ENCODE measurements around the gene CPLX1. TPM values are rescaled to one million over a fixed set of nuclear protein-coding genes. Genes with fewer than 3 reads are reported as not detected.
"Not testable (repeated sequence)": the region's sequence is repeated elsewhere in the genome, so short reads cannot be mapped to it uniquely, and the experiment has no call there.

Gene CPLX1
- total RNA-seq, 1 donor from 2014 or later, result 1.2 TPM

DNA sequence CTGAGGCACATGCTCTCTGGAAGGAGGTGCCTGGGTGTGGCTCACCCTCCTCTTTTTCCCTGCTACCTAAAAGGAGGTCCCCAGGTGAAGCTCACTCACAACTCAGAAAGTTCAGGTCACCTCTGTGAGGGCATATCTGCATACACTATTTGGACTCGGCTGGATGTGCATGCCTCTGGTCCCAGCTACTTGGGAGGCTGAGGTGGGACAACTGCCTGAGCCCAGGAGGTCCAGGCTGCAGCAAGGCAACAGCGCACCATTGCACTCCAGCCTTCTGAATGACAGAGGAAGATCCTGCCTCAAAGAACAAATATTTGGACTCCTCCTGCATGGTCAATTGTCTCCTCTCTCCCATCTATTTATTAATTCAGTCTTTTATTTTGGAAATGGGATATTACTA, 46.4 kb downstream of the CPLX1 start:
- no peak for DNase-seq (ENCODE audit: low read depth)

DNA sequence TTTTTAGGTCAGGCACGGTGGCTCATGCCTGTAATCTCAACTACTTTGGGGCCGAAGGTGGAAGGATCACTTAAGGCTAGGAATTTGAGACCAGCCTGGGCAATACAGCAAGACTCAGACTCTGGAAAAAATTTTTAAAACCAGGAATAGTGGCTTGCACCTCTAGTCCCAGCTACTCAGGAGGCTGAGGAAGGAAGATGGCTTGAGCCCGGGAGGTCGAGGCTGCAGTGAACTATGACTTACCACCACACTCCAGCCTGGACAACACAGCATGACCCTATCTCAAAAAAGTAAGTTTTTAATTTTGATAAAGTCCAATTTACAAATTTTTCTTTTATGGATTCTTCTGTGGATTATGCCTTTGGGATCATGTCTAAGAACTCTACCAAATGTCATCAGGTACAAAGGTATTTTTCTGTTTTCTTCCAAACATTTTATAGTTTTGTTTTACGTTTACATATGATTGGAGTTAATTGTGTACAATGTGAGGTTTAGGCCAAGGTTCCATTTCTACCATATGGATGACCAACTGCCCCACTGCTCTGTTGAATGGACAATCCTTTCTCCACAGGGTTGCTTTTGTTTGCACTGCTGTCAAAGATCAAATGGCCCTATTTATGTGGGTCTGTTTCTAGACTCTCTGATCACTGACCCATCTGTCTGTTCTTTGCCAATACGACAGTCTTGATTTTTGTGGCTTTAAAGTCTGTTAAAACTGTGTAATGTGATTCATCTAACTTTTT, 48.2 kb downstream of the CPLX1 start:
- no peak for DNase-seq (ENCODE audit: low read depth)

GRCh38 chr4:776743-777441, 49.0 kb downstream of the CPLX1 start:
- DNase-seq (ENCODE audit: low read depth), result no peak

DNA sequence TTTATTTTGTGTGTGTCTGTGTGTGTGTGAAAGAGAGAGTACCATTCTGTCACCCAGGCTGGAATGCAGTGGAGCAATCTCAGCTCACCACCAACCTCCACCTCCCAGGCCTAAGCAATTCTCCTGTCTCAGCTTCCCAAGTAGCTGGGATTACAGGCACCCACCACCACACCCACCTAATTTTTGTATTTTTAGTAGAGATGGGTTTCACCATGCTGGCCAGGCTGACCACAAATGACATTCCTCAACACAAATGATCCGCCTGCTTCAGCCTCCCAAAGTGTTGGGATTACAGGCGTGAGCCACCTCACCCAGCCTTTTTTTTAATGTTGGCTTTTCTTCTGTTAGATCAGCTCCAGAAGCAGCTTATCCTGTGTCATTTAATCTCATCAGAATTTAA, 50.4 kb downstream of the CPLX1 start:
- not testable (repeated sequence) for DNase-seq (ENCODE audit: low read depth)

DNA sequence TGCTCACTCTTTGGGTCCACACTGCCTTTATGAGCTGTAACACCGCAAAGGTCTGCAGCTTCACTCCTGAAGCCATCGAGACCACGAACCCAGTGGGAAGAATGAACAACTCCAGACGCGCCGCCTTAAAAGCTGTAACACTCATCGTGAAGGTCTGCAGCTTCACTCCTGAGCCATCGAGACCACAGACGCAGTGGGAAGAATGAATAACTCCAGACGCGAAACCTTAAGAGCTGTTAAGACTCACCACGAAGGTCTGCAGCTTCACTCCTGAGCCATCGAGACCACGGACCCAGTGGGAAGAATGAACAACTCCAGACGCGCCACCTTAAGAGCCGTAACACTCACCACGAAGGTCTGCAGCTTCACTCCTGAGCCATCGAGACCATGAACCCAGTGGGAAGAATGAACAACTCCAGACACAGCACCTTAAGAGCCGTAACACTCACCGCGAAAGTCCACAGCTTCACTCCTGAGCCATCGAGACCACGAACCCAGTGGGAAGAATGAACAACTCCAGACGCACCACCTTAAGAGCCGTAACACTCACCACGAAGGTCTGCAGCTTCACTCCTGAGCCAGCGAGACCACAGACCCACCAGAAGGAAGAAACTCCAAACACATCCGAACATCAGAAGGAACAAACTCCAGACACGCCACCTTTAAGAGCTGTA, 51.4 kb downstream of the CPLX1 start:
- DNase-seq (ENCODE audit: low read depth), result not testable (repeated sequence)

GRCh38 chr4:773214-773613, 52.7 kb downstream of the CPLX1 start:
- DNase-seq (ENCODE audit: low read depth), result no peak

DNA sequence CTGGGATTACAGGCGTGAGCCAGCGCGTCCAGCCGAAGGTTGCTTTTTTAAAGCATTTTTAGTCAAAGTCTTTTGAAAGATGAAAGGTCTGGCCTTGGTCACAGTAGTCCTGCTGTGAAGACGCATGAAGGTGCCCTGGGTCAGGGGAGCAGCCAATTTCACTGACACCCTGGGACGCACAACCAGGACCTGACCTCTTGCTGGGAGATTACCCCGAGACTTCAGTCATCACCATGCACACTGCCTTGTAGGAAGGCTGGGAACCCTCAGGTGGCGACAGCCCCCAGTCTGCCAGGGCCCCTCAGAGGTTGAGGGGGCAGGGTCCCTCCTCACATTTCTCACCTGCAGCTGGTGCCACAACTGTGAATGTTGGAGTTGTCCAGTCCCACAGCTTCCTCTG, 53.2 kb downstream of the CPLX1 start:
- no peak for DNase-seq (ENCODE audit: low read depth)

- DNase-seq (ENCODE audit: low read depth), result no peak
Observed at GRCh38 chr4:772118-772517, 53.8 kb downstream of the CPLX1 start.

DNA sequence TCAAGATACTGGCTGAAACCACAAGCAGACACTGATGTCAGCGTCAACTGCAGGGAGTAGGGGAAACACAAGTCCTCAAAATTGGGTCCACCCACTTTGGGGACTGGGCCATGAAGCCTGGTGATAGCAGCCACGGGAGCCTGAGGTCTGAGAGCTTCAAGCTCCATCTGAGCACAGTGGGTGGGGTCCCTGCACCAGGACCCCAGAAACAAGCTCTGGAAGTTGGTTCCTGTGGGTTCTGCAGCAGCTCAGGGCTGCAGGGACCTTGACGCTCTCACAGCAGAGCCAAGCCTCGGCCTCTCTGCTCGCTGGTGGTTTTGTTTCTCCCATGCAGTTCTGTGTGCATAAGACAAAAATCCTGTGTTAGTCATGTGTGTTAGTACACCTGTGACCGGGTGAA, 54.5 kb downstream of the CPLX1 start:
- peak; percentile 45 for DNase-seq (ENCODE audit: low read depth)

GRCh38 chr4:770022-770421, 55.9 kb downstream of the CPLX1 start:
- no peak for DNase-seq (ENCODE audit: low read depth)

DNA sequence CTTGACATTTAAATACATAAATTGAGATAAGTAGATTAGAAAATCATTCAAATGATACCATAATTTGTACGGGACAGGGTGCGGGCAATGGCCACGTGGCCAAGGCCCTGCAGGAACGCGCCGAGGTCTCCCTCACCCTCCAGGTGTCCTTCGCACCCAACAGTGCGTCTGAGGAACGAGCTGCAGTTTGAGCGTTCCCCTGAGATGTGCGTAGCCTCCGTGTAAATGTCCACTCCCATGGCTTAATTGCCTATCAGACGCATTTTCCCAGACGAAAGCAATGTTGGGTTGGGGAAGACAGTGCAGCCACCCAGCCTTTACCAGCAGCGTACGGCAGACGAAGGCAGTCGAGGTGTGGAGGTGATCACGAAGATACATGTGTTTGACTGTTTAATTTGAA, 56.4 kb downstream of the CPLX1 start:
- no peak for DNase-seq (ENCODE audit: low read depth)

DNA sequence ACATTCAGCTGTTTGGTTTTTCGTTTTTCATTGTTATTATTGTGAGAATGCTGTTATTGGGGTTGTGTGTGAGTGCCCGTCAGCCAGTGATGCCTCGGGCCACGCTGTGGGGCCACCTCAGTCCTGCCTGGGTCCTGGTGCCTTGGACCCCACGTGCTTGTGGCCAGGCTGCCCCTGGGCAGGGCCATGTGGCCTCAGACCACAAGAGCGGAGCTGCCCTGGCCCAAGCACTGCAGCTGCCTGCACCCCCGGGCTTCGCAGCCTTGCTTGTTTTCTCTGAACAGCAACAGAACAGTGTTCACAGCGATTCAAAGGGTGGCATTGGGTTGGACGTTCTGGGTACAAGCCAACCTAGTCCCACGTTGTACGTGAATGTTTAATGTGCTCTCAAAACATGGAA, 56.9 kb downstream of the CPLX1 start:
- peak; percentile 60 for DNase-seq (ENCODE audit: low read depth)

GRCh38 chr4:768076-768475, 57.9 kb downstream of the CPLX1 start:
- no peak for DNase-seq (ENCODE audit: low read depth)

- no peak for DNase-seq (ENCODE audit: low read depth)
Observed at GRCh38 chr4:766559-767283, 59.2 kb downstream of the CPLX1 start.

- no peak for DNase-seq (ENCODE audit: low read depth)
Observed at GRCh38 chr4:766152-766515, 59.8 kb downstream of the CPLX1 start.

DNA sequence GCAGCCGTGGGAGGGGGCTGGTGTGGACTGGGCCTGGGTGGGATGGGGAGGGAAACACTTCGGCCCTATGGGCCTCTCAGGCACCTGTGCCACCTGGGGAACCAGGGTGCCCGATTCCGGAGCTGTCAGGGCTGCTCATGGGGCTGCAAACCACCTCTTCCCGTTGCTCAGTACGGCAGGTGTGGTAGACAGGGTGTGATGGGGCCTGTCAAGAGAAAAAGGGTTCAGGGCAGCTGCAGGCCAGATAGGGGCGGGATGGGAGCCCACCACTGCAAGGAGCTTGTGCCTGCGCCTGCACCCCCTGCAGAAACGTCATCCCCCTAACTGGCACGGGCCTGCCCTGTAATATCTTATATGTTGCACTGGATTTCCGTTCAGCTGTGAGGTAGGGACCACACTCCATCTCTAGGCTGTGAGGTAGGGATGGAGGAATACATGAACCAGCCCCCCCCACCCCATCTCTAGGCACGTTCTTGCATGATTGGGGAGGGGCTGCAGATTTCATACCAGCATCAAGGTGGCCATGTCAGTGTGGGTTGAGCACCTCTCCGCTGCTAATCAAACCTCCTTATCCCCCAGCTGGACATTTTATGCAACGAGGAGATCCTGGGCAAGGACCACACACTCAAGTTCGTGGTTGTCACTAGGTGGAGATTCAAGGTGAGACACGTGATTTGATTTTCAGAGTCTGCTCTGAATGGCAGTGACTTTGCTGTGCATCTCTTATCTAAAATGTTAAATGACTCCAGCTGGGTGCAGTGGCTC, 61.3 kb downstream of the CPLX1 start:
- DNase-seq (ENCODE audit: low read depth), result no peak

DNA sequence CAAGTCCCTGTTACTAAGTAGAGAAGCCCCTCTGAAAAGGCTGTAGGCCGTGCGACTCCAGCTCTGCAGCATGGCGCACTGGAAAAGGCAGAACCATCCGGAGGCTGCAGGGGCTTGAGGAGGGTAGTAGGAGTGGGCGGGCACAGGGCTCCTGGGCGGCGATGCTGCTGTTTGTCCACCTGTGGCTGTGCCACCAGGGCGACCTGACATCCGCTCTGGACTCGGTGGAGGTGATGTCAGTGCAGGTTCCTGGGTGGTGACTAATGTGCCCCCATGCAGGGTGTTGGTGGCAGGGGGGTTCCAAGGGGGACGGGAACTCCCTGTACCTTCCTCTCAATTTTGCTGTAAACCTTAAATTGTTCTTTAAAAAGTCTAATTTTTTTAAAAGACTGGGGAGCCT, 62.0 kb downstream of the CPLX1 start:
- no peak for DNase-seq (ENCODE audit: low read depth)

- DNase-seq (ENCODE audit: low read depth), result no peak
Observed at GRCh38 chr4:763191-763810, 62.6 kb downstream of the CPLX1 start.

DNA sequence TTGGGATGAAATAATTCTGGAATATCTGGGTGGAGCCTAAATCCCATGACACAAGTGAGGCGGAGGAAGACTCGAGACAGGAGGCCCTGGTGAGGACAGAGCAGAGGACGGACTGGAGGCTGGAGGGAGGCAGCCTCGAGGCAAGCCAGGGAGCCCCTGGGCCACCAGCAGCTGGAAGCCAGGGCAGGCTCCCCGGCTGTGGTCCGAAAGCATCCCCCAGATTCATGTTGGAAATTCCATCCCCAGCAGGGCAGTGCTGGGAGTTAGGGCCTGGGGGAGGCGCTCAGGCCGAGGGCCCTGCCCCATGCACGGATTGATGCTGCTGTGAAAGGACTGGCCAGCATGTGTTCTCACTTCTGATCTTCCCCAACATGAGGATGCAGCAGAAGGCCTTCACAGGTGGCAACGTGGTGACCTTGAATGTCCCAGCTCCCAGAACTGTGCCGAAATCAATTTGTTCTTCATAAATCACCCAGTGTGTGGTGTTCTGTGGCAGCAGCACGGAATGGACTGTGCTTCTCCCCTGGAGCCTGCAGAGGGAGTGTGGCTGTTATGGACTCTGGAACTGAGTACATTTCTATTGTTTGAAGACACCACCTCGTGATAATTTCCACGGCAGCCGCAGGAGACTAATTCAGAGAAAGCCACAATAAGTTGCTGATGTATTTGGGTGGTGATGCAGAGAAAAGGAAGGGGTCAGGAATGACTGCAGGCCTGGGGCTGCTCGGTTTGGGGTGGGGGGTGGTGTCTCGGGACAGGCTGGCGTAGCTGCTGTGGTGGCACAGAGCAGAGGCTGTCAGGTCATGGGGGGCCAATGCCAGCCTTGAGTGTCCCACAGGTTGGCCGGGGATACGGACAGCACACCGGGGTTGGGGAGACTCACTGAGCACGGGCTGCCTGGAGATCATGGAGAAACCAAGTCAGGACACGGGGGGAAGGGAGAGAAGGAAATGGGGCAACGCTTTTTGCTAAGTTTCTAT, 63.4 kb downstream of the CPLX1 start:
- no peak for DNase-seq (ENCODE audit: low read depth)
